ENCODE measurements around the gene NCL. TPM values are rescaled to one million over a fixed set of nuclear protein-coding genes. Genes with fewer than 3 reads are reported as not detected.
"Not testable (repeated sequence)": the region's sequence is repeated elsewhere in the genome, so short reads cannot be mapped to it uniquely, and the experiment has no call there.

NCL gene
- total and polyA plus RNA-seq, 7 donors, result 221 to 632 (median 382) TPM

DNA sequence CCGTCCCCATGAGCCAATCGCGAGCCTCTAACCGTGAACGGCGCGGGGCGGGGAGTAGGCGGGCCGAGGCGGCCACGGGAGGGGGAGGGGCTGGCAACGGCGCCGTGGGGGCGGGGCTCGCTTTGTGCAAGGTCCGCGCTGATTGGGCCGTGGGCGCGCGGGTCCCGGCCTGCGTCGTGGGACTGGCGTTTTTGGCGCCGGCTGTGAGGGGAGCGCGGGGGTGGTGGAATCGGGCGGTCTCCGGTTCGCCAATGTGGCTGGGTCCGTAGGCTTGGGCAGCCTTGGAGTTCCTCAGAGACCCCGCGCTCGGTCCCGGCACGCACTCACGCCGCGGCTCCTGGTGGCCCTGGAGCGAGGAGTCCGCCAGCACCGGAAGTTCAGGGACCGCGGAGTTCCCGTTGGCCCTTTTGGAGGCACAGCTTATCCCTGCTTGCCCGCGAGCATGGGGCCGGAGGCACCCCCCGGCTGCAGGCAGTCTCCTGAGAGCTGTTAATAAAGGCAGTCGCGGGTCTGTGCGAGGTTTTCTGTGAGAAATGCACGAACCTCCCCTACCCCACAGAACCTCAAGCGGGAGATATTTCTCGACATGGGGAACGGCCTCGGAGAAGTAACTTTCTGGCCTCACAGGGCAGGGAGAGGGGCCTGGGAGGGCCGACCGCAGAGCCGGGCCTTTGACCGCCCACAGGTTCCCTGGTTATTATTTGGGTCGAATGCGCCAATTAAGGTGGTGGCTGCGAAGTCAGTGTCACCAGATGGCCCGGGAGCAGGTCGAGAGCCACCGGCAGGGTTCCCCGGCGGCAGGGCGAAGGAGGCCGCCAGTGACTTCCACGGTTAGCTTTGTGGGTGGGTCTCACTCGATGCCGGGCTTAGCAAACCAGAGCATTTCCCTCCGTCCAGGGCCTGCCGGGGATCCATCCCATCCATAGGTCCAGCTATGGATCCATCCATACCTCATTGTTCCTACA, 574 bp upstream of the NCL start:
- WGBS, 3 donors, result 1% methylated on average over 69 to 81 of the region's 81 CpGs
- DNase-seq, result peak; percentile 99
- TF ChIP-seq, protein P1, sequence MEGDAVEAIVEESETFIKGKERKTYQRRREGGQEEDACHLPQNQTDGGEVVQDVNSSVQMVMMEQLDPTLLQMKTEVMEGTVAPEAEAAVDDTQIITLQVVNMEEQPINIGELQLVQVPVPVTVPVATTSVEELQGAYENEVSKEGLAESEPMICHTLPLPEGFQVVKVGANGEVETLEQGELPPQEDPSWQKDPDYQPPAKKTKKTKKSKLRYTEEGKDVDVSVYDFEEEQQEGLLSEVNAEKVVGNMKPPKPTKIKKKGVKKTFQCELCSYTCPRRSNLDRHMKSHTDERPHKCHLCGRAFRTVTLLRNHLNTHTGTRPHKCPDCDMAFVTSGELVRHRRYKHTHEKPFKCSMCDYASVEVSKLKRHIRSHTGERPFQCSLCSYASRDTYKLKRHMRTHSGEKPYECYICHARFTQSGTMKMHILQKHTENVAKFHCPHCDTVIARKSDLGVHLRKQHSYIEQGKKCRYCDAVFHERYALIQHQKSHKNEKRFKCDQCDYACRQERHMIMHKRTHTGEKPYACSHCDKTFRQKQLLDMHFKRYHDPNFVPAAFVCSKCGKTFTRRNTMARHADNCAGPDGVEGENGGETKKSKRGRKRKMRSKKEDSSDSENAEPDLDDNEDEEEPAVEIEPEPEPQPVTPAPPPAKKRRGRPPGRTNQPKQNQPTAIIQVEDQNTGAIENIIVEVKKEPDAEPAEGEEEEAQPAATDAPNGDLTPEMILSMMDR (IDR thresholded peaks at IDR 0.05), result no peak
- Histone ChIP-seq H3K4me1 (peaks cover 31% of the 10 kb centered on the region), H3K4me3 (peak overlapping the region; percentile 80), H3K9me3 (no peaks in the 10 kb centered on the region), H3K27ac (peak overlapping the region; percentile 91), H3K27me3 (ENCODE audit: insufficient read depth in 3 of 3, low read length in 2 of 3) (no peaks in the 10 kb centered on the region), H3K36me3 (ENCODE audit: insufficient read depth in 1 of 2, low read depth in 1 of 2) (peaks cover 0 to 36% of the 10 kb centered on the region in 2 donors)
- intact Hi-C loops (cut with DNase I), result loop anchor here in 1 of 2 donors (5.0 kb wide), 1 partner anchor 47 kb away; no protein-coding TSS in a partner anchor
- ATAC-seq, result peak; percentile 62 to 95 (median 94)

- H3K27me3 ChIP-seq (ENCODE audit: insufficient read depth in 3 of 3, low read length in 2 of 3), result no peaks in the 10 kb centered on the region
- WGBS, 3 donors, result 6 to 21% (median 11%) methylated on average over 4 of the region's 4 CpGs
- peaks cover 38% of the 10 kb centered on the region for H3K4me1 ChIP-seq
- no peaks in the 10 kb centered on the region for H3K9me3 ChIP-seq
- peak overlapping the region; percentile 91 for H3K27ac ChIP-seq
- intact Hi-C loops (cut with DNase I), result no loop called here
- H3K4me3 ChIP-seq, result peak overlapping the region; percentile 80
- H3K36me3 ChIP-seq (ENCODE audit: insufficient read depth in 1 of 2, low read depth in 1 of 2), result peaks cover 11 to 56% of the 10 kb centered on the region in 2 donors
- ATAC-seq, result no peak
- TF ChIP-seq, protein P1 (IDR thresholded peaks at IDR 0.05), result no peak
- no peak for DNase-seq
Measured at GRCh38 chr2:231462729-231463465, 1.4 kb downstream of the NCL start.

DNA sequence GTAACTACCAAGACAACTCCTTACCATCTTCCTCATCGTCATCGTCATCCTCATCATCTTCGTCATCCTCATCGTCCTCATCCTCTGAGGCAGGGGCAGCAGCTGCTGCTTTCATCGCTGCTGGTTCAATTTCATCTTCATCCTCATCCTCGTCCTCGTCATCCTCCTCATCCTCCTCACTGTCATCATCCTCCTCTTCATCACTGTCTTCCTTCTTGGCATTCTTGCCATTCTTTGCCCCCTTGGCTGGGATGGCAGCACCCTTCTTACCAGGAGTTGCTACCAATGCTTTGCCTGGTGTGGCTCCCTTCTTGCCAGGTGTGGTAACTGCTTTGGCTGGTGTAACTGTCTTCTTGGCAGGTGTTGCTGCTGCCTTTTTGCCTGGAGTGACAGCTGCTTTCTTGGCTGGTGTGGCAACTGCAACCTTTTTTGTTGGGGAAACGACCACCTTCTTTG, 2.7 kb downstream of the NCL start:
- Histone ChIP-seq H3K4me1 (peaks cover 38% of the 10 kb centered on the region), H3K36me3 (ENCODE audit: insufficient read depth in 1 of 2, low read depth in 1 of 2) (peaks cover 14 to 69% of the 10 kb centered on the region in 2 donors), H3K27ac (no peak overlapping the region), H3K4me3 (peak overlapping the region; percentile 12), H3K9me3 (no peaks in the 10 kb centered on the region), H3K27me3 (ENCODE audit: insufficient read depth in 3 of 3, low read length in 2 of 3) (no peaks in the 10 kb centered on the region)
- no peak for ATAC-seq
- DNase-seq, result no peak
- TF ChIP-seq, protein P1 (IDR thresholded peaks at IDR 0.05), result no peak
- intact Hi-C loops (cut with DNase I), result no loop called here
- WGBS, 3 donors, result 72 to 76% (median 73%) methylated on average over 8 of the region's 8 CpGs

DNA sequence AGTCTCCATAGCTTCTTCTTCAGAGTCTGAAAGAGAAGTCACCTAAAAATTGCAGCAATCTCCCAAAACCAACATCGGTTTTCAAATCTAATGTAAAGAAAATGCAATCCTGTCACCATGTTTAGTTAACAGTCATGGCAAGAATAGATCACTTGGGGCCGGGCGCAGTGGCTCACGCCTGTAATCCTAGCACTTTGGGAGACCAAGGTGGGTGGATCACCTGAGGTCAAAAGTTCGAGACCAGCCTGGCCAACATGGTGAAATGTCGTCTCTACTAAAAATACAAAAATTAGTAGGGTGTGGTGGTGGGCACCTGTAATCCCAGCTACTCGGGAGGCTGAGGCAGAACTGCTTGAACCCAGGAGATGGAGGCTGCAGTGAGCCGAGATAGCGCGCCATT, 3.4 kb downstream of the NCL start:
- WGBS, 3 donors, result 89 to 92% (median 89%) methylated on average over 10 of the region's 10 CpGs
- H3K4me3 ChIP-seq; ATAC-seq; H3K27me3 ChIP-seq (ENCODE audit: insufficient read depth in 3 of 3, low read length in 2 of 3); H3K27ac ChIP-seq; H3K9me3 ChIP-seq; intact Hi-C loops (cut with DNase I); DNase-seq: not testable (repeated sequence)
- Histone ChIP-seq H3K4me1 (peaks cover 38% of the 10 kb centered on the region), H3K36me3 (ENCODE audit: insufficient read depth in 1 of 2, low read depth in 1 of 2) (peaks cover 20 to 76% of the 10 kb centered on the region in 2 donors)

All from psoas muscle (tissue), 8 donors.